Measurements from ENCODE around the gene PARP16. TPM values are rescaled to one million over a fixed set of nuclear protein-coding genes. Genes with fewer than 3 reads are reported as not detected.

The PARP16 gene
- total RNA-seq, 1 donor from 2014 or later = 8.7 TPM

DNA sequence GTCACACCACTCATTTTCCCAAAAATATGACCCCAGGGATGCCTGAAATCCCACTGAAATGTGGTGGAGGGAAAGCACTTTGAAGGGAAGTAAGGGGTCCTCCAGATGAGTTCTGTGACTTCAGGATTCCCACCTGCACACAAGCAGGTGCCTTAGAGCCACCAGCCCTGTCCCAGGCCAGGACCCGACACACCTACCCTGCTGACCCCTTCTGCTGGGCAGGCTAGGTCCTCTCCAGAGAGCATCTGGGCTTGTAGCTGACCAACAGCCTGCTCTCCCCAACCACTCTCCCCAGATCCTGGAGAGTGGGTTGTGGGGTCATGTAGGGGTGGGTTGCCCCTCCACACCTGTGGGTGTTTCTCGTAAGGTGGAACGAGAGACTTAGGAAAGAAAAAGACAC lies 60.5 kb downstream of the PARP16 start:
- no peaks in the 10 kb centered on the region for H3K4me1 Mint-ChIP-seq (ENCODE audit: low read depth)
- DNase-seq (ENCODE audit: low spot score) = no peak
- no peak overlapping the region for H3K4me3 Mint-ChIP-seq (ENCODE audit: unreplicated experiment)
- no peak overlapping the region for H3K27ac Mint-ChIP-seq (ENCODE audit: unreplicated experiment)
- H3K9me3 Mint-ChIP-seq (ENCODE audit: low read depth) = no peaks in the 10 kb centered on the region
- TF ChIP-seq, protein P1, sequence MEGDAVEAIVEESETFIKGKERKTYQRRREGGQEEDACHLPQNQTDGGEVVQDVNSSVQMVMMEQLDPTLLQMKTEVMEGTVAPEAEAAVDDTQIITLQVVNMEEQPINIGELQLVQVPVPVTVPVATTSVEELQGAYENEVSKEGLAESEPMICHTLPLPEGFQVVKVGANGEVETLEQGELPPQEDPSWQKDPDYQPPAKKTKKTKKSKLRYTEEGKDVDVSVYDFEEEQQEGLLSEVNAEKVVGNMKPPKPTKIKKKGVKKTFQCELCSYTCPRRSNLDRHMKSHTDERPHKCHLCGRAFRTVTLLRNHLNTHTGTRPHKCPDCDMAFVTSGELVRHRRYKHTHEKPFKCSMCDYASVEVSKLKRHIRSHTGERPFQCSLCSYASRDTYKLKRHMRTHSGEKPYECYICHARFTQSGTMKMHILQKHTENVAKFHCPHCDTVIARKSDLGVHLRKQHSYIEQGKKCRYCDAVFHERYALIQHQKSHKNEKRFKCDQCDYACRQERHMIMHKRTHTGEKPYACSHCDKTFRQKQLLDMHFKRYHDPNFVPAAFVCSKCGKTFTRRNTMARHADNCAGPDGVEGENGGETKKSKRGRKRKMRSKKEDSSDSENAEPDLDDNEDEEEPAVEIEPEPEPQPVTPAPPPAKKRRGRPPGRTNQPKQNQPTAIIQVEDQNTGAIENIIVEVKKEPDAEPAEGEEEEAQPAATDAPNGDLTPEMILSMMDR (IDR thresholded peaks at IDR 0.05) = no peak
- no peaks in the 10 kb centered on the region for H3K36me3 Mint-ChIP-seq (ENCODE audit: low read depth)
- peaks cover 3% of the 10 kb centered on the region for H3K27me3 Mint-ChIP-seq (ENCODE audit: low read depth)

GRCh38 chr15:65223996-65224395 lies 62.7 kb downstream of the PARP16 start:
- DNase-seq (ENCODE audit: low spot score) = no peak
- TF ChIP-seq, protein P1 (IDR thresholded peaks at IDR 0.05) = no peak
- Mint-ChIP-seq H3K27ac (ENCODE audit: unreplicated experiment) (no peak overlapping the region), H3K36me3 (ENCODE audit: low read depth) (no peaks in the 10 kb centered on the region), H3K4me3 (ENCODE audit: unreplicated experiment) (no peak overlapping the region), H3K27me3 (ENCODE audit: low read depth) (peaks cover 3% of the 10 kb centered on the region), H3K4me1 (ENCODE audit: low read depth) (no peaks in the 10 kb centered on the region), H3K9me3 (ENCODE audit: low read depth) (no peaks in the 10 kb centered on the region)

- Mint-ChIP-seq H3K27ac (ENCODE audit: unreplicated experiment) (no peak overlapping the region), H3K36me3 (ENCODE audit: low read depth) (no peaks in the 10 kb centered on the region), H3K4me1 (ENCODE audit: low read depth) (no peaks in the 10 kb centered on the region), H3K4me3 (ENCODE audit: unreplicated experiment) (no peak overlapping the region), H3K27me3 (ENCODE audit: low read depth) (peaks cover 3% of the 10 kb centered on the region), H3K9me3 (ENCODE audit: low read depth) (no peaks in the 10 kb centered on the region)
- TF ChIP-seq, protein P1 (IDR thresholded peaks at IDR 0.05) = no peak
- no peak for DNase-seq (ENCODE audit: low spot score)
These were observed 63.8 kb downstream of the PARP16 start for GRCh38 chr15:65222891-65223290.

DNA sequence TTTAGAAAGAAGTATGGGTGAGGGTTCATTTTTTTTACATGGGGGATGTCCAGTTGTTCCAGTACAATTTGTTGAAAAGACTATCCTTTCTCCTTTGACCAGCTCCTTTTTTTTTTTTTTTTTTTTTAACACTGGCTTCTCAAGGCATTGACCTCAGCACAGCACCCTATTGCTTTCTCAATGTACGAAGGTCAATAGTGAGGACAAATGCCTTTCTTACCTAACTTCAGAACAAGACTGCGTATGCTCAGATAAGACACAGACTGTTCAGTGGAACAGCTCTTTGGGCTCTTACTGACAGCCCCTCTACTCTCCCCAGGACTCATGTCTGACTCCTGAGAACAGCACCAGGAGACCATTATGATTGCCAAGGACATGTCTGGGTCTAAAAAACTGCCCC lies 65.0 kb downstream of the PARP16 start:
- no peak overlapping the region for H3K4me3 Mint-ChIP-seq (ENCODE audit: unreplicated experiment)
- H3K27me3 Mint-ChIP-seq (ENCODE audit: low read depth) = peaks cover 3% of the 10 kb centered on the region
- H3K9me3 Mint-ChIP-seq (ENCODE audit: low read depth) = no peaks in the 10 kb centered on the region
- H3K4me1 Mint-ChIP-seq (ENCODE audit: low read depth) = no peaks in the 10 kb centered on the region
- no peak for DNase-seq (ENCODE audit: low spot score)
- no peaks in the 10 kb centered on the region for H3K36me3 Mint-ChIP-seq (ENCODE audit: low read depth)
- H3K27ac Mint-ChIP-seq (ENCODE audit: unreplicated experiment) = no peak overlapping the region
- TF ChIP-seq, protein P1 (IDR thresholded peaks at IDR 0.05) = no peak

- Mint-ChIP-seq H3K4me3 (ENCODE audit: unreplicated experiment) (no peak overlapping the region), H3K27me3 (ENCODE audit: low read depth) (no peaks in the 10 kb centered on the region), H3K36me3 (ENCODE audit: low read depth) (no peaks in the 10 kb centered on the region), H3K9me3 (ENCODE audit: low read depth) (no peaks in the 10 kb centered on the region), H3K27ac (ENCODE audit: unreplicated experiment) (no peak overlapping the region), H3K4me1 (ENCODE audit: low read depth) (no peaks in the 10 kb centered on the region)
- DNase-seq (ENCODE audit: low spot score) = no peak
- TF ChIP-seq, protein P1 (IDR thresholded peaks at IDR 0.05) = no peak
These were observed 67.5 kb downstream of the PARP16 start for GRCh38 chr15:65219137-65219536.
